M059J (cell line): Measurements from ENCODE around the gene CNTN6. TPM values are rescaled to one million over a fixed set of nuclear protein-coding genes. Genes with fewer than 3 reads are reported as not detected.

ENCODE experiments used
- DNase-seq: peaks from one replicate; pipeline ENCODE4 v3.0.0-alpha.2; 2012; ENCODE audit warnings: low read depth
- total RNA-seq: library from RNA; depleted of rRNA; stranded (reverse); fragments of >200 nt; shearing (Covaris generic); gene quantifications from 2 replicates; pipeline ENCODE4 v1.2.3, GENCODE V29; 2014

CNTN6 gene
- total RNA-seq, 1 experiment from 2014 or later: not detected

- no peak for DNase-seq
Observed at GRCh38 chr3:1406250-1406649, 313.4 kb downstream of the CNTN6 start.

GRCh38 chr3:1421577-1421976 is 328.8 kb downstream of the CNTN6 start:
- DNase-seq: no peak

DNA sequence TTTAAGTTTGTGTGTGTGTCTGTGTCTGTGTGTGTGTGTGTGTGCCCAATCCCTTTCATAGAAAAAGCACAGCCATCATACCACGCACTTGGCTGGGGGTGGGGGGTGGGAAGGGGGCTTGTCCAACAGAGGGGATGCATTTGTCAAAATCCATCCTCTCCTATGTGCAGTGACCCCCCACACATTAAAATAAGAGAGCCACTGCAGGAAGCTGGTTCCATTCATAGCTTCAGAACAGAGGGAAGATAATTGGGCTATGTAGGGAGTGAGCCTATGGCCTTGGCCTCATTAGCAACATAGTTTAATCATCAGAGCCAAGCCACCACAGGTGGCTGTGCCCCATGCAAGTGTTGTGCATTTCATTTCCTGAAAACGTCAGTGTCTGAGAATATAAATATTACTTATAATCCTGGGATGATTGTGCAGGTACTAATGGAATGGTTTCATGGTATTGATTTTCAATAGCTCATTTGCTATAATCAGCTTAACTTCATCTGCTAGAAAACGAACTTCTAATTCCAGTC is 330.8 kb downstream of the CNTN6 start:
- no peak for DNase-seq

- DNase-seq: no peak
Observed at GRCh38 chr3:1439395-1439794, 346.6 kb downstream of the CNTN6 start.

GRCh38 chr3:1442271-1442670 is 349.4 kb downstream of the CNTN6 start:
- no peak for DNase-seq

- DNase-seq: no peak
Observed at GRCh38 chr3:1444195-1444594, 351.4 kb downstream of the CNTN6 start.

- no peak for DNase-seq
Observed at GRCh38 chr3:1446531-1446930, 353.7 kb downstream of the CNTN6 start.

- DNase-seq: no peak
Observed at GRCh38 chr3:1447452-1447851, 354.6 kb downstream of the CNTN6 start.

DNA sequence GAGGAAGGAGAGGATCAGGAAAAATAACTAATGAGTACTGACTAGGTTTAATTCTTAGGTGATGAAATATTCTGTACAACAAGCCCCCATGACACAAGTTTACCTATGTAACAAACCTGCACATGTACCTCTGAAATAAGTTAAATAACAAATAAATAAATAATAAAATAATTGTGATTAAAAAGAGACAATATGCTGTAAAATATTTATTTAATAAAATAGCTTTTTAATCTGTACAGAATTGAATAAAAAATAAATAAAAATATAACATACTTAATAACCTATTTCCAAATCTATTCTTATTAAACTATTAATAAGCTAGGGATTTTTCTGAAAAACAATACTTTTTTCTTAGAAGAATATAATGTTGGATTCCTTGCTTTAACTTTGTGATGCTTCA is 355.6 kb downstream of the CNTN6 start:
- no peak for DNase-seq
